ENCODE measurements around the gene TSKU.

- TF ChIP-seq POLR2AphosphoS5 (IDR thresholded peaks at IDR 0.05) (no peak), CTCF (IDR thresholded peaks at IDR 0.05) (no peak)
Measured at GRCh38 chr11:76777876-76778275, 5.3 kb upstream of the TSKU start.
